ENCODE measurements around the gene KIF3A.

Gene KIF3A

DNA sequence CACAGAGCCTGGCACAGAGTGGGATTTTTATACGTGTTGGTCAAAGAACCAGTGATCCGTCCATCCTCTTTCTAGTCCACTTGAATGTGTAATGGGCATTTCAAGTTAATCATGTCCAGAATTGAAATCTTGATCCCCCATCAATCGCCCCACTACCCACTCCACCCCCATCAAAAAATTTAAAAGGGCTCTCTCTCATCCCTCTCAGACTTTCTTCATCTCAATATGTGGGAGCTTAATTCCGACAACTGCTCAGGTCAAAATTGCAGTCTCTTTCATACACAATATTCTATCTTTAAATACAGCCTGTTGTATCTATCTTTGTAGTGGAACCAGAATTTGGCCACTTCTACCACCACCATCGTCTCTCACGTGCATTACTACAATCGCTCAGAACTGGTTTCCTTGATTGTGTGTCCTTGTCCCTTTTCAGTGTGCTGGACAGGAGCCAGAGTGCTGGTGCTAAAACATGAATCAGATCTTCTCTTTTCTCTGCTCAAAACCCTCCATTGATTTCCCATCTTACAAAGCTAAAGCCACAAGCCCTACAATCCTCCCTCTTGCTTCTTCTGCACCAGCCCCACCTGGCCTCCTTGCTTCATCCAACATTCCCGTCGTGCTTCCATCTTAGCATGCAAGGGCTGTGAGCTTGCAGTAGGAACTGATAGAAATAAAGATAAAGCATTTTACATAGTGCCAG lies 786 bp upstream of the KIF3A start:
- no peak for TF ChIP-seq CTCF (IDR thresholded peaks at IDR 0.05; ENCODE audit: low read depth, low read length, missing control alignments)
- DNase-seq (ENCODE audit: low read depth): no peak
- in situ Hi-C loops (cut with HindIII; ENCODE audit: low sequenced_read_pairs): no loop called here
- H3K4me3 ChIP-seq (ENCODE audit: low read depth, low read length): peak overlapping the region; percentile 91

GRCh38 chr5:132734687-132735086 lies 2.7 kb downstream of the KIF3A start:
- no peak for DNase-seq (ENCODE audit: low read depth)
- in situ Hi-C loops (cut with HindIII; ENCODE audit: low sequenced_read_pairs): no loop called here
- no peak overlapping the region for H3K4me3 ChIP-seq (ENCODE audit: low read depth, low read length)
- TF ChIP-seq CTCF (IDR thresholded peaks at IDR 0.05; ENCODE audit: low read depth, low read length, missing control alignments): no peak

- in situ Hi-C loops (cut with HindIII; ENCODE audit: low sequenced_read_pairs): no loop called here
- no peak for TF ChIP-seq CTCF (IDR thresholded peaks at IDR 0.05; ENCODE audit: low read depth, low read length, missing control alignments)
- no peak for DNase-seq (ENCODE audit: low read depth)
- H3K4me3 ChIP-seq (ENCODE audit: low read depth, low read length): no peak overlapping the region
These were observed 3.7 kb downstream of the KIF3A start for GRCh38 chr5:132733499-132734148.

DNA sequence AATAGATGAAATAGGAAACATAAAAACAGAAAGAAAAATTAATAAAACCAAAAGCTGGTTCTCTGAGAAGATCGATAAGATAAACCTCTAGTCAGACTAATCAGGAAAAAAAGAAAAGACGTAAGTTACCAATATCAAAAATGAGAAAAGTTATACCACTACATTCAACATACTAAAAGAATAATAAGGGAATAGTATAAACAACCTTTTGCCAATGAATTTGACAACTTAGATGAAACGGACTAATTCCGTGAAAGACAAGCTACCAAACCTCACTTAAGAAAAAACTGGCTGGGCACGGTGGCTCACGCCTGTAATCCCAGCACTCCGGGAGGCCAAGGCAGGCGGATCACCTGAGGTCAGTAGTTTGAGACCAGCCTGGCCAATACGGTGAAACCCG lies 7.5 kb downstream of the KIF3A start:
- DNase-seq (ENCODE audit: low read depth): no peak
- in situ Hi-C loops (cut with HindIII; ENCODE audit: low sequenced_read_pairs): no loop called here
- H3K4me3 ChIP-seq (ENCODE audit: low read depth, low read length): no peak overlapping the region
- TF ChIP-seq CTCF (IDR thresholded peaks at IDR 0.05; ENCODE audit: low read depth, low read length, missing control alignments): no peak

GRCh38 chr5:132725745-132726144 lies 11.6 kb downstream of the KIF3A start:
- DNase-seq (ENCODE audit: low read depth): no peak
- no peak overlapping the region for H3K4me3 ChIP-seq (ENCODE audit: low read depth, low read length)
- TF ChIP-seq CTCF (IDR thresholded peaks at IDR 0.05; ENCODE audit: low read depth, low read length, missing control alignments): no peak
- in situ Hi-C loops (cut with HindIII; ENCODE audit: low sequenced_read_pairs): no loop called here

GRCh38 chr5:132718544-132719312 lies 18.6 kb downstream of the KIF3A start:
- no peak for DNase-seq (ENCODE audit: low read depth)
- H3K4me3 ChIP-seq (ENCODE audit: low read depth, low read length): no peak overlapping the region
- in situ Hi-C loops (cut with HindIII; ENCODE audit: low sequenced_read_pairs): no loop called here
- no peak for TF ChIP-seq CTCF (IDR thresholded peaks at IDR 0.05; ENCODE audit: low read depth, low read length, missing control alignments)

Data from astrocyte of the cerebellum (primary cell).